GM19395 (cell line): Measurements from ENCODE around the gene MRPS6.

Source experiments
- ATAC-seq: cut with Tn5 transposase; IDR thresholded peaks from one replicate; pipeline ENCODE4 v1.9.1; 2021; ENCODE audit warnings: mild to moderate bottlenecking, moderate library complexity; ENCODE audit not compliant: unreplicated experiment

Gene MRPS6

DNA sequence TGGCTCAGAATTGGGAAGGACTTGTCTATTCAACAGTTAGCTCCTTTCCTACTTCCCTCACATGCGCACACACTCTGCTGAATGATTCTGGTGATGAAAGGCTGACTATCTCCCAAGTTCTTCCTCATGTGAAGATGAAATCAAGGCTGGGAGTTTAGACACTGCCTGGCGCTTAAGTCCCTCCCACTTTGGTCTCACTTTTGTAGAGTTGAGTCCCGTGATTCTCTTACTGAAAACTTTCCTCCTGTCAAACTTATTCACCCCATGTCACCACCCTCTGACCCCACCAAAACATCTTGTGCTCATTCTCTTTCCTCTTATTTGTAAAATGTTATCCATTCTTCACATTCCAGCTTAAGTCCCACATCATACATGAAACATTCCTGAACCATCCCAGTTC lies 8.4 kb upstream of the MRPS6 start:
- ATAC-seq: no peak

DNA sequence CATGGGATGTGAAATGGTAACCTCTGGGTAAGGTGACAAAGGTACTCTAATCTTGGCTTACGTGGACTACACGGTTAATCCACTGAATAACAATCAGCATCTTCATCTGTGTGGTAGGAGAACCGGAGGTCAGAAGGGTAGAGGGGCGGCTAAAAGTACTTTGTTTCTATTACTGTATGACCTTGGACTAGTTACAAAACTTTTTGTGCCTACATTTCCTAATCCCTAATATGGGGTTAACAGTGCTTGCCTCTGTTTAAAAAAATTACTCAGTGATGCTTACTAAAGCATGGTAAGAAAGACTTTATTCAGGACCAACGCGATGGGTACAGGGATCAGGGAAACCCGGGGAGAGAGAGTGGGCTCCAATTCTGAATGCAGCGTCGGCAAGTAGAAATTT lies 1.7 kb upstream of the MRPS6 start:
- no peak for ATAC-seq

DNA sequence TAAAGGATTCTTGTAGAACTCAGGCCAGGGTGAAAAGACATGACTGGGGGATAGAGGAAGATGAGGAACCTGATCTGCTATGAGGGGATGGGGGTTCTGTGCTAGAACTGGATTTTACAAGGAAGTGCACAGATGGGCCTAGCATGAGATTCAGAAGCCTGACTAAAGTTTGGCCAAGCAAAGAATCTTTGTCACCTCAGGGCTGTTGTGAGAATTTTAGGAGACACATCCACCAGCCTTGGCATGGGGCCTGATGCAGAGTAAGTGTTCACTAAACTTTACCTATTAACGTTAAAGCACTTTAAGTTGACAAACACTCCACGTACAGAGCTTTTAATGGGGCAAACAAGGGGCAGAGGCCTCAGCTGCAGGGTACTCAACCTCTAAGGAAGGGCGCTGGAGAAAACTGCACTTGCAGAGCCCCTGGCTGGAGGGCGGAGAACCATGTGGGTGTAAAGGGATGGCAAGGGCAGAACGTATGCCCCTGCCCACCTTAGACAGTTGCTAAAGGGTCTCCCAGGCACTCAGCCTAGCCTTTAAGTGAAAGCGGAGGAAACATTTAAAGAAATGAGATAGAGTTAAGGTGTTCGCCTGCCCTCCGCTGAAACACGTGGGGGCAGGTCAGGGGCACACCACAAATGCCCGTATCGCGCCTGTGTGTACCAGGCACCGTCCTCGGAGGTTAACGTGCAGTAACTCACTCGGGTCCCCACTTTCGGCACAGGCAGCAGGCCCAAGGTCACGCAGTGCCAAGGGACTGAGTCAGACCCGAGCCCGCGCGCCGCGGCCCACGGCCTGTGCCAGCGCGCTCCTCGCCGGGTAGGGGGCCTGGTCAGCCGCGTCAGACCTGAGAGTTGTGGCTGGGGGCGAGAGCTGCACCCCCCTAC lies 990 bp upstream of the MRPS6 start:
- peak; percentile 16 for ATAC-seq

DNA sequence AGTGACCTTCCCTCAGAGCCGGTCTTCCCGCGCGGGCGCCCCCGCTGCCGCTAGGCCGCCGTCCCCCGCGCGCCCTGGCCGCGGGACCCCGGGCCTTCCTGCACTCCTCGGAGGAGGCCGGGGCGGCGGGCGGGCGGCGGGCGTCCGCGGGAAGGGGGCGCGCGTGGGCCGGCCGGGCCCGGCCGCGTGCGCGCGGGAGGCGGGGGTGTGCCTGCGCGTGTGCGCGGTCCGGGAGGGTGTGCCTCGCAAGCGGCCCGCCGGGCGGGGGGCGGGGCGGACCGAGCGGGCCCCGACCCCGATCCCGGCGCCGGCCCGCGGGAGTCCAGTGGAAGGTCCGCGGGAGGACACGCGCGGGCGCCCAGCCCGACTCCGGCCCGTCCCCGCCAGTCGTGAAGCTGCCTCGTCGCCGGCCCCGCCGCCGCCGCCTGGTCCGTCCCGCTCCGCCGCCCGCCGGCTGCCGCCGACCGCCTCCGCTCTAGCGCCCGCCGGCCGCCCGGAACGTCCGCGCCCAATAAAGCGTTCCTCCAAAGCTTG lies 438 bp downstream of the MRPS6 start:
- ATAC-seq: peak; percentile 46

DNA sequence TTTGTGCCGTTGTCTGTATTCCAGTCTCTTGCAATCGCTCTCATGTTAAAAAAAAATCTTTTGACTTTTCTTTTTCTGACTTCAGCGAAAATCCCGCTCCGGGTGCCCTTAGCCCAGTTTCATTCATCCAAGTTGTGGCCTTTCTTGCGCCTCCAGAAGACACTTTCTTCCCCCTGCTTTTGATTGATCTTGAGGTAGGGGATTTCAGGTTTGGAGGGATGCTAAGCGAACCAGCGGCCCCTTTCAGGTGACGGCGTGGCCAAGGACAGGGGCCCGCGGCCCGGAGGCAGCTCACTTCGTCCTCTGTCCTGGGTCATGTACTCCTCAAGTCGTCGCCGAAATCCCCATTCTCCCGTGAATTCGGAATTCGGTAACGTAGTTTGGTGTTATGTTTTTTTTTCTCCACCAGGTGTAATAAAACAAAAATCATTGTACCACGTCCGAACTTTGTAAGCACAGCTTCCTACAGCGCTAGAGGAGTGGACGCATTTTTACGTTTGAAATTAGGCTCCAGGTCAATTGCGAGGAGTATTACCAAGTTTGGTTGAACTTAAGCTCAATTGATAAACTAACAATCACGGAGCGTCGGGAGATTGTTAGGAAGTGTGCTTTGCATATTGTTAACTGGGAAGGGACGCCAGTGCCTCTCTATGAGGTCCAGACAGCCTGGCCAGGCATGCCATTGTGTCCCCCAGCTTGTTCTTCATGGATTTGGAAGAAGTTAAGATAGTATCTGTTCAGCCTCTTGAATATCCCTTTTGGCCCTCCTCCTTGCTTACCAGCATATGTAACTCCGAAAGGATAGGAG lies 1.1 kb downstream of the MRPS6 start:
- no peak for ATAC-seq

DNA sequence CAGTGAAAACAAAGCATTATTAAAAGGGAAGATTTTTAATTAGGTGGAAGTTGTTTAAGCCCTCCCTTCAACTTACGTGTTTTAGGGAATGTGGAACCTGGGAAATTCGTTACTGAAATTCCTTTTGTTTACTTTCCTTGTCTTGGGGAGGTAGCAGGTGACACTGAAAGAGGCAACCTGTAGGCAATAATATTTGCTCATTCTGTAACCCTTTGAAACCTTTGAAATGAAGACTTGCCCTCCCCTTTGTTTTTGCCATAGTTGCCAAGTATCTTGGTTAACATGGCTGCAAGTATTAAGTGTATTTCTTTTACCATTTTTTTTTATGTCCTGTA lies 1.7 kb downstream of the MRPS6 start:
- ATAC-seq: no peak

DNA sequence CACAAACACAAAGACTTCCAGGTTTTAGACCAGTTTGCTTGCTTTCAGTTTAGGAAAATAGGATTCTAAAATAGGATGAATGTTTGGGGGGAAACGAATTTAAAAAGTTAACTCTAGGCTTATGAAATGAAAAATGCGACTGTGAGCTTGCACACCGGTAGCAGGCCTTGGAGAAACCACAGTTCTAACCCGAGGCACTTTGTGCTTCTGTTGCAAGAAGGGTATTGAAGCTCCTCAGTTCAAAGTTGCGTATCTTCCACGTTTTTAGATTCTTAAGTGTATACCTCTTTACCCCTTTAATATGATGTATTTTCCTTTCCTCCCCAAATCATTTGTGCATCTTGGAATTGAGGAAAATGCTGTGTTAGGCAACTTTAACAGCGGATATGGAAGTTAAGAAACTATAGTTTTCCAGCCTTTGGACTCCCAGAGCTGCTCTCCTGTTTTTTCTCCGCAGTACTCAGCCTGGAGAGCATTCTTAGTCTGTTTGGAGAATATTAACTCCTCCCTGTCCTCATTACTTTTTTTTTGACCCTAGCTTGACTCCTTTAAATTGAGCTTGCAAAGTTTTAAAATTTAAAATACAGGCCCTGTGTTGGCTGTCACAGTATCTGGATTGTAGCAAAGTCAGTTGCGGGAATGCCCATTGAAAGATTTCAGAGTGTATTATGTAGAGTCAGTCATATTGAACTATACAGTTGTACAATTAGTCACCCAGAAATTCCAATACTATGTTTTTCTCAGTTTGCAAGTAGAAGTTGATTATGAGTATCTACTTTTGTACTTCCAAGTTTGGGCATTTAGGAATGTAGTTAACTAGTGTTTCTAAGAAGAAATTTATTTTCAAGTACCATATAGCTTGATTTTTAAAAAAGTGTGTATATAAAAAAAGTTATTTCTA lies 2.6 kb downstream of the MRPS6 start:
- ATAC-seq: no peak

DNA sequence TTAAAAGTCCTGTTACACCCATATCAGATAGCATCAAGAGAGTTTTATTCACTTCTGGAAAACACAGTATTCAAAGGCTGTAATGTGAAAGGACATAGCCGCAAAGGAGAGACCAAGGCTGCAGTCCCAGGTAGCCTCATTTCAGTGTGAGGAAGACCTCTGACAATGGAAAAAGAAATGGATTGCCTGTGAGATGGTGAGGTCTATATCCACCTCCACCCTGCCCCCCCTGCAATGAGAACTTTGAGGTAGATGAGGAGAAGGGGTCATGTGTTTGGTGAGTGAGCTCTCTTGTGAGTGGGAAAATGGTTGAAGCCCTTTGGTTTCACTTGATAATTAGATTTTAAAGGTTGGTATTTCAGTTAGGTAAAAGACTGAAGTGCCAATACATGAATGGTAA lies 3.5 kb downstream of the MRPS6 start:
- no peak for ATAC-seq

DNA sequence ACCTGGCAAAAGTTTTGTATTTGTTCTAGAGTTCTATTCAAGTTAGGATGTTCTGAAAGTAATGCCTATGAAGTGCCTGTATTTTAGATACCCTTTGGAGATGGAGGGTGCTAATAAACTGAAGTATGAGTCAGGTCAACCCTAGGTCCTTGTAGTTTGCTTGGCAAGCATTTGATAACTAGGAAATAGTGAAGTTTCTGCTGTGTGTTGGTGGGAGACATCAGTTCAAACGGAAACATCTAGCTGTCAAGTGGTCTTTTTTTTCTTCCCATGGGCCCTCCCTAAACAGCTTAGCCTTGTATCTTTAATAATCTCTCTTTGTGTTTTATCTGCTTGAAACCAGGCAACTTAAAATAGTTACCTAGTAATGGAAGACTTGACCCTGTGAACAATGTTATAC lies 4.5 kb downstream of the MRPS6 start:
- no peak for ATAC-seq

DNA sequence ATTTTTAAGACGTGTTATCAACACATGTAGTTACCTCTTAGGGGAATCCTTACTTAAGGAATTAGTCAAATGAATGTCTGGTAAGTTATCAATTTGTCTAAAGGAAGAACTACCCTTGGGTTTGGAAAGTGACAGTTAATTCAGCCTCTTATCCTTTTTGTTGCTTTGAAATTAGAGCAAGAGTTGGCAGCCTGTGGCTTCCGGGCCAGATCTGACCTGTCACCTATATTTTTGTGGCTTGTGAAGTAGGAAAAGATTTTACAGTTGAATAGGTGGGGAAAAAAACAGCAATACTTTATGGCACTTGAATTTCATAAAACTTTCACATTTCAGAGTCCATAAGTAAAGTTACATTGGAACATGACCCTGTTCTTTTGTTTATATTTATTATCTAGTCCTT lies 5.5 kb downstream of the MRPS6 start:
- no peak for ATAC-seq

DNA sequence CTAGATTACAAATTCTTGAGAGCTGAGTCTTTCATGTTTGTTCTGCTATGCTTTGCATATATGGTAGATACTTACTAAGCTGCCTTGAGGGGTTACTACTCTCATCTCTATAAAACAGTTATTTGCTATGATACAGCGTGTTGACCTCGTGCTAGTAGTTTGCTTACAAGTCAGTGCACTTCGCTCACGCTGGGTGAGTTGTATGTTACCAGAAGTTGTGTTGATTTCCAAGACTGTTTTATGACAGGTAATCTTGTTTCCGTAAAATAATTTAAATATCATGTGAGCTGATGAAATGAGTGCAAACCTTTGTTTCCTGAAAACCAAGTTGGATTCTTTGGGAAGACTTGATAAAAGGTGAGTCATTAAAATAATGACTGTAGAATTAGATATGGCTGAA lies 7.3 kb downstream of the MRPS6 start:
- no peak for ATAC-seq

DNA sequence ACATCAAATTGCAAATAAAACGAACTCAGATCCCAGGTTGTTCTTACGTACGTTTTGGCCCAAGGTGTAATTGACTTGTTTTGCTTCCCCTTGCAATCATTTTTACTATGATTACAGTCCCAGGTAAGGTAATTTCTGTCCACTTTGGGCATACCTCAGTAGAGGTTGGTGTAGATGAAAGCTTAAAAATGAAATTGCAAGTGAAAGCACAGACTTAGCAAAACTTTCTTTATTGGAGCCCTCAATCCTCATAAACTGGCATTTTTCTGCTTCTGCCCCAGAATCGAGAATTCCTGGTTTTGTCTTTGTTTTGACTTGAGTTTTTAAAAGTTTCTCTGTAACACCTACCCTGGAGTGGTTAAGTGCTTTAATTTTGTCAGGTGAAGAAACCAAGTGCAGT lies 9.4 kb downstream of the MRPS6 start:
- ATAC-seq: no peak

DNA sequence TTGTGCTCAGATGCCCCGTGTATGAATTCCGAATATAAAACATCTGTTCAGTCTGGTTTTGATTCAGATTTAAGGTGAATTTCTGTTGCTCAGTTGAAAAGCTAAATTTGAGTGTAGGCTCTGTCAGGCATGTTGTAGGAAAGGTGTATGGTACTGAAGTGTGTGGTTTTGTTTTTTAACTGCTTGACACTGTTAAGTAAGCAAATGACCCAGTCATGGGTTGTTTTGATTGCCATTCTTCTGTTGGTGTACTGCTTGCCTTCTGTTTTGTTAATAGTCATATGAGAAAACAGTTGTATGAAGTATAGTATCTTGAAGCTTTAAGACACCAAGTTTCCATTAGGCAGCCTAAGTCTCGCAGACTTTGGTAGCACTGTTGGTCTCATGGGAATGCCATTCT lies 10.0 kb downstream of the MRPS6 start:
- ATAC-seq: no peak

DNA sequence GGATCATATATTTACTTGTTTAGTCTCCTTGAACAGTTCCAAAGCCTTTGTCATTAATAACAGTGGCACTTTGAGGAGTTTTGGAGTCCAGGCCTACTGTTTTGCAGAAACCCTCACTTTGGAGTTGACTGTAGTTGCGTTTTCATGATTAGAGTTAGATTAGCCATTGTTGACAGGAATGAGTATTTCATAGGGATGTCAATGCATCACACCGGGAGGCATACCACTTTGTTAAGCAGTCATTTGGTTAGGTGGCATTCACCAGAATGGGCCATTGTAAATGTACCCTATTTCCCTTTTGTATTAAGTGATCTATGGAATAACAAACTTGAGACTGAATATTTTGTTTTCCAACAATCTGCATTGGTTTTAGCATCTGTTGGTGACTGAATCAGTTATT lies 11.8 kb downstream of the MRPS6 start:
- ATAC-seq: no peak

DNA sequence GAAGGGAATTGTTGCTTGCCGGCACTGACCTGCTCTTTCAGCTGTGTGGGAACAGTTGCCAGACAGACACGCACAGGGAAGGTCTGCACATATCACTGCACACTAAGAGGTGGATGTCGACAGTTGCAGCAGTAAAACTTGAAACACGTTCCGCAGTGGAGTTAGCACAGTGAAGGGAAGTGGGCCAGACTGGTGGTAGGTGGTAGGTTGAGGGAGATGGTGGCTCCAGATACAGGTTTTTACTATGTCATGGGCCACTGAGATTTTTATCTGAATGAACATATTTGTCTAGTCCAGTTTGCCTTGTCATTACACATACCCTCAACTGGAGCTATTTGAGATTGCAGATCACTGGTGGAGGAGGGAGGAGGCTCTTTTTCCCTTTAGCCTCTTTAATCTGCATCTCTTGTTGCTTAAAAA lies 13.5 kb downstream of the MRPS6 start:
- no peak for ATAC-seq

DNA sequence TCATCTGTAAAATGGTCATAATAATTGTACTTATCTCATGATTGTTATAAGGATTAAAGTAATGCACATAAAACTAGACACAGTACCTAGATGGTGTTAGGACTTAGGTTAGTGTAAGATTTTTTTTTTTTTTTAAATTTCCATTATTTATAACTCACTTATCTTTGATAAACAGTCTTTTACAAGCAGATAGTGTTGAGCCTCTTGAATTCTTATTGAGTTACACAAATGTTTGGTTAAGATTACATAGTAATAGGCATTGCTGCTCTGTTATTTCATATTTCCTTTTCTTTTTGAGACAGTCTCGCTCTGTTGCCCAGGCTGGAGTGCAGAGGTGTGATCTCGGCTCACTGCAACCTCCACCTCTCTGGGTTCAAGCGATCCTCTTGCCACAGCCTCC lies 15.4 kb downstream of the MRPS6 start:
- ATAC-seq: no peak

DNA sequence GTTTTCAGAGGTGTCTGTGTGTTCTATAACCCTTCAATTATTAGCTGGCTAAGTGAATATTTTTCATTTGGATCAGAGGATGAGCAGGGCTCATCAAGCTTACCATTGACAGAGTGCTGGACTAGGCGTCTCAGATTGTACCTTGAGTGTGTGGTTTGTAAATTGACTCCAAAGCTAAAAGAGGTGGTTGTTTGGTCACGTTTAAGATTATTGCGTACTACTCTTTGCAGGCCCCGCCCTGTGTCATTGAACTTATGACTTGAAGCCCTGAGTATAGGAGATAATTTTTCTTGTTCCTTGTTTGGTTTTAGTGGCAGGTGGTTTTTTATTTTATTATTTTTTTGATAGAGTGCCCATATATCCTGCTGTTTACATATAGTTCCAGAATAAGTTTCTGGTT lies 17.7 kb downstream of the MRPS6 start:
- ATAC-seq: no peak

DNA sequence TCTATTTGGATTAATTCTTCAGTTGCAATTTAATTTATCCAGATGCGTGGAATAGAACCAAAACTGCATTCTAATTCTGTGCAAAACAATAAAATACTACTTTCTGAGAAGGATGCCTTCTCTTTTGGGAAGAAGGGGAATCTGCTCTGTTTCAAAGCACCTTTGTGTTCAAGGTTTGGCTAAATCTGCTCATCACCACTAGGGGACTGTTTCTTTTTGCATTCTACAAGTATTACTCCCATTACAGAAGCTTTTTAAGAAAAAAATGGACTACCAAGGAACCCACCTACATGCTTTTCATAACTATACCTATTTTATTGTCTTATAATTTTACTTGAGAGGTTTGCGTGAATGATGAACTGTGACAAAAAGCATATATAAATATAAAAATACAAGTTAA lies 18.2 kb downstream of the MRPS6 start:
- no peak for ATAC-seq

DNA sequence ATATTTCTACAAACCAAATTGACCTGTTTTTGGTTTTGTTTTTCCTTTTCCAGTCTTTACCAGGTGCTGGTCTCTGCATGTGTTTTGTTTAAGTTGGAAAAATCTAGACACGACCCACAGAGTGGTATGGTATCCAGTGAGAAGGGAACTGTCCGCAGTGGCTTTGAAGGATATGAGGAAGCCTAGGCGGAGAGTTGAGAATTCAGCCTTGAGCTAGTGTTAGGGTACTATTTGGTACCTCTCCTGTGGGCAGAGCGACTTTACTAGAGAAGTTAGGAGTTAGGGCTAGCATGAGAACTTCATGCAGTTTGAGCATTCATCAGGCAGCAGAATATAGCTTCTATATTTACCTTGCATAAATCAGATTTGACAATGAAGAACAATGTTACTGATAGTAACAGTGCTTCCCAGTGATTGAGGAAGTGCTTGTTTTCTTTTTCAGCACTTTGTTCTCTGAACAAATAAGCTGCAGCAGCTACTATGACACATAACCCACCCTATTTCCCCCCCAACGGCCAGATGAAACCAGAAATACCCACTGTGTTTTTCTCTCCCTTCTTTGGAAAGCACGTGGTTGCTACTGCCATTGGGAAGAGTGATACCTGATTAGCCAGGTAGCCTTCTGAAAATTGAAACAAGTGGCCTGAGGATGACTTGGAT lies 19.0 kb downstream of the MRPS6 start:
- no peak for ATAC-seq

DNA sequence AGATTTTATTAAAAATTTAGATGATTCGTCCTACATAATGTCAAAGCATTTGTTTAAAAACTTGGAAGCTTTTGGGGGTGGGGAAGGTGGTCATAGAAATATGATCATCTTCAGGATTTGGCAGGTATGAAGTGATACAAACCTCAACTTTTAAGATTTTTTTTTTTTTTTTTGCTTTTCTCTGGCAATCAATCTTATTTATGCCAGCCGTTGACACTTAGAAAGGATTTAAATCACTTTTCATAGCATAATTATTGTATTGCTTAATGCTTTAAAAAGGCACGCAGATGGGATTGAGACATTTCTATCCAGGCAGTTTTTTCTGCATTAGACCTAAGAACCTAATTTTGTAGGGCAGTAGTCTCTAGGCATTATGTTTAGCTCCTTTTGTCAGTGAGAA lies 19.7 kb downstream of the MRPS6 start:
- no peak for ATAC-seq

DNA sequence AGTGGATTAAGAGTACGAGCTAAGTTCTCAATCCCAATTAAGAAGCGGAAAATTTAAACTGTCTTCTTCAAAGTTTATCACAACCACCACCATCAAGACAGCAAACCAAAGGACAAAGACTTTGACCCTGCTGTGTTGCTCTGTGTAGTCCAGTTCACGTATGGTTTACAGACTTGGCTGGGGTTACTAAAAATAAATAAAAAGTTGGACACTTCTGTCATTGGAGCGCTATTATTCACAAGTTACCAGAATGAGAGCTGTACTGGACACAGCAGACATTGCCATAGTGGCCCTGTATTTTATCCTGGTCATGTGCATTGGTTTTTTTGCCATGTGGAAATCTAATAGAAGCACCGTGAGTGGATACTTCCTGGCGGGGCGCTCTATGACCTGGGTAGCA lies 21.6 kb downstream of the MRPS6 start:
- ATAC-seq: no peak
